NCI-H128 (cell line): Measurements from ENCODE around the gene APOE.

ENCODE experiments used
- DNase-seq: peaks from one replicate; lab custom pipeline; 2025; ENCODE audit not compliant: unreplicated experiment; lab: John Stamatoyannopoulos, UW

Gene APOE

GRCh38 chr19:44951179-44952159, 45.9 kb downstream of the APOE start:
- DNase-seq = peak; percentile 71

GRCh38 chr19:44954278-44954648, 48.7 kb downstream of the APOE start:
- DNase-seq = no peak

GRCh38 chr19:44954649-44955504, 49.3 kb downstream of the APOE start, which contains the start of gene CLPTM1:
Gene CLPTM1 (plus strand): TSS chr19:44955380. CDS start chr19:44955396, 16 bp downstream.
- DNase-seq = peak; percentile 91

GRCh38 chr19:44955505-44956439, 50.2 kb downstream of the APOE start:
- no peak for DNase-seq

GRCh38 chr19:44957526-44957925, 51.9 kb downstream of the APOE start:
- DNase-seq = no peak

GRCh38 chr19:44958090-44958489, 52.5 kb downstream of the APOE start:
- no peak for DNase-seq
